ENCODE results near the gene ZMPSTE24. TPM values are rescaled to one million over a fixed set of nuclear protein-coding genes. Genes with fewer than 3 reads are reported as not detected.

ZMPSTE24 gene
- total RNA-seq, 1 experiment from 2014 or later, result 65.4 TPM

DNA sequence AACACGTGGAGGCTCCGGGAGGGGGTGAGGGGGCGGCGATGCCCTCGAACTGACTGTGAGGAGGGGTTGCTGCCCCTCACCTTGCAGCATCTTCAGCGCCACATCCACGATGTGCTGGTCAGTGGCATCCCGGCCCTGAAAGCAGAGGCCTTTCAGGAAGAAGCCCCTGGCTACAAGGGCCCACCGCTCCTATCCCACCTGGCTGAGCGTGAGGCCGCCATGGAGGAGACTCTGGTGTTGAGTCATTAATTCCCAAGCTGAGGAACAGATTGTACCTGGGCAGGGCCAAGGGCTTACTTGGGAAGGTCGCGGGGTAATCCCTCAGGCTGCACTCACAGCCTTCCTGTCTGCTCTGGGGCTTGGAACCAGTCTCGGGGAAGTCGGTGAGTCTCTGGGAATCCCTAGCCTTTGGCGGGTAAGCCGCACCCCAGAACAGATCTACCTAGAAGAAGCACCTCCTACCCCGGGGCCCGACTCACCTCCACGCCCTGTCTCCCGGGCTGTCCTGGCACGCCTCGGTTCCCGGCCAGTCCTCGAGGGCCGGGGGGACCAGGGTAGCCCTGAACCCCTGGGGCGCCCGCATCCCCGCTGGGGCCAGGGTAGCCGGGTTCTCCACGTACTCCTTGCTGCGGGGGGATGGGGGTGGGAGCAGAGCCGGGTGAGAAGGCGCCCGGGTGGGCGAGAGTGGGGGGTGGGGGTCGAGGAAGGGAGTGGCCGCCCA, 45.2 kb downstream of the ZMPSTE24 start:
- TF ChIP-seq SIN3A (IDR thresholded peaks at IDR 0.05; ENCODE audit: borderline replicate concordance, insufficient read depth, low read depth, low read length) (no peak), POLR2AphosphoS5 (IDR thresholded peaks at IDR 0.05; ENCODE audit: low read depth, low read length) (no peak)
- no peak overlapping the region for H3K4me3 ChIP-seq (ENCODE audit: low read depth in 2 of 2, low read length in 2 of 2)
- intact Hi-C loops (cut with micrococcal nuclease; ENCODE audit: unreplicated experiment) (no loop called here), in situ Hi-C loops (cut with HindIII; ENCODE audit: low pct_unique_long_range_greater_than_20kb, low sequenced_read_pairs) (no loop called here)
- no TSS peak for BruUV-seq (replicated peaks)
- no peak for DNase-seq (ENCODE audit: low read depth, low spot score)
- no peaks in the 10 kb centered on the region for H3K36me3 ChIP-seq (ENCODE audit: control insufficient read depth, insufficient read depth, low read length)
- POLR2A ChIA-PET, result no interaction called here
- ATAC-seq, result no peak
- CTCF ChIA-PET, result no interaction called here
- H3K27me3 ChIP-seq (ENCODE audit: control insufficient read depth, insufficient read depth, low read length), result no peaks in the 10 kb centered on the region
- H3K9me3 ChIP-seq (ENCODE audit: control insufficient read depth, insufficient read depth, low read depth, low read length), result no peaks in the 10 kb centered on the region
- H3K4me1 ChIP-seq (ENCODE audit: control insufficient read depth, insufficient read depth, low read length), result no peaks in the 10 kb centered on the region
- no peak overlapping the region for H3K27ac ChIP-seq (ENCODE audit: low read length)

DNA sequence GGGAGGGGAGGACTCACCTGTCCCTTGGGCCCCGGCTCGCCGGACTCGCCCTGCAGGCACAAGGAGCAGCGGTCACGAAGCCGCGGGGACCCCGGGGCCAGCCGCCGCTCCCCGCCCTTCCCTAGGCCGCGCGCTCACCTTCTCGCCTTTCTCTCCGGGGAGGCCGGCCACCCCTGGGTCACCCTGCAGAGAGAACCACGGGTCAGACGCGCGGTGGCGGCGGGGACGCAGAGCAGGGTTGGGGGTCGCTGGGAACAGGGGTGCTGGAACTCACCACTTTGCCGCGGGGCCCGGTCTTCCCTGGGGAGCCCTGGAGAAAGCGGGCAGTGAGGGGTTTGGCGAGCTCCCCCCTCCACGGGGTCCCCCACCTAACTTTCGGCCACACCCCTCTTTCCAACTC, 45.8 kb downstream of the ZMPSTE24 start:
- H3K36me3 ChIP-seq (ENCODE audit: control insufficient read depth, insufficient read depth, low read length), result no peaks in the 10 kb centered on the region
- DNase-seq (ENCODE audit: low read depth, low spot score), result no peak
- POLR2A ChIA-PET, result no interaction called here
- TF ChIP-seq SIN3A (IDR thresholded peaks at IDR 0.05; ENCODE audit: borderline replicate concordance, insufficient read depth, low read depth, low read length), result no peak
- no peak for TF ChIP-seq TCF7L2 (IDR thresholded peaks at IDR 0.05; ENCODE audit: low read depth, low read length)
- no peak for TF ChIP-seq POLR2AphosphoS5 (IDR thresholded peaks at IDR 0.05; ENCODE audit: low read depth, low read length)
- TF ChIP-seq, protein P1, sequence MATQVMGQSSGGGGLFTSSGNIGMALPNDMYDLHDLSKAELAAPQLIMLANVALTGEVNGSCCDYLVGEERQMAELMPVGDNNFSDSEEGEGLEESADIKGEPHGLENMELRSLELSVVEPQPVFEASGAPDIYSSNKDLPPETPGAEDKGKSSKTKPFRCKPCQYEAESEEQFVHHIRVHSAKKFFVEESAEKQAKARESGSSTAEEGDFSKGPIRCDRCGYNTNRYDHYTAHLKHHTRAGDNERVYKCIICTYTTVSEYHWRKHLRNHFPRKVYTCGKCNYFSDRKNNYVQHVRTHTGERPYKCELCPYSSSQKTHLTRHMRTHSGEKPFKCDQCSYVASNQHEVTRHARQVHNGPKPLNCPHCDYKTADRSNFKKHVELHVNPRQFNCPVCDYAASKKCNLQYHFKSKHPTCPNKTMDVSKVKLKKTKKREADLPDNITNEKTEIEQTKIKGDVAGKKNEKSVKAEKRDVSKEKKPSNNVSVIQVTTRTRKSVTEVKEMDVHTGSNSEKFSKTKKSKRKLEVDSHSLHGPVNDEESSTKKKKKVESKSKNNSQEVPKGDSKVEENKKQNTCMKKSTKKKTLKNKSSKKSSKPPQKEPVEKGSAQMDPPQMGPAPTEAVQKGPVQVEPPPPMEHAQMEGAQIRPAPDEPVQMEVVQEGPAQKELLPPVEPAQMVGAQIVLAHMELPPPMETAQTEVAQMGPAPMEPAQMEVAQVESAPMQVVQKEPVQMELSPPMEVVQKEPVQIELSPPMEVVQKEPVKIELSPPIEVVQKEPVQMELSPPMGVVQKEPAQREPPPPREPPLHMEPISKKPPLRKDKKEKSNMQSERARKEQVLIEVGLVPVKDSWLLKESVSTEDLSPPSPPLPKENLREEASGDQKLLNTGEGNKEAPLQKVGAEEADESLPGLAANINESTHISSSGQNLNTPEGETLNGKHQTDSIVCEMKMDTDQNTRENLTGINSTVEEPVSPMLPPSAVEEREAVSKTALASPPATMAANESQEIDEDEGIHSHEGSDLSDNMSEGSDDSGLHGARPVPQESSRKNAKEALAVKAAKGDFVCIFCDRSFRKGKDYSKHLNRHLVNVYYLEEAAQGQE (IDR thresholded peaks at IDR 0.05; ENCODE audit: insufficient read depth in 1 of 2, low read depth in 2 of 2, low read length in 1 of 2), result no peak
- TF ChIP-seq, protein P2, sequence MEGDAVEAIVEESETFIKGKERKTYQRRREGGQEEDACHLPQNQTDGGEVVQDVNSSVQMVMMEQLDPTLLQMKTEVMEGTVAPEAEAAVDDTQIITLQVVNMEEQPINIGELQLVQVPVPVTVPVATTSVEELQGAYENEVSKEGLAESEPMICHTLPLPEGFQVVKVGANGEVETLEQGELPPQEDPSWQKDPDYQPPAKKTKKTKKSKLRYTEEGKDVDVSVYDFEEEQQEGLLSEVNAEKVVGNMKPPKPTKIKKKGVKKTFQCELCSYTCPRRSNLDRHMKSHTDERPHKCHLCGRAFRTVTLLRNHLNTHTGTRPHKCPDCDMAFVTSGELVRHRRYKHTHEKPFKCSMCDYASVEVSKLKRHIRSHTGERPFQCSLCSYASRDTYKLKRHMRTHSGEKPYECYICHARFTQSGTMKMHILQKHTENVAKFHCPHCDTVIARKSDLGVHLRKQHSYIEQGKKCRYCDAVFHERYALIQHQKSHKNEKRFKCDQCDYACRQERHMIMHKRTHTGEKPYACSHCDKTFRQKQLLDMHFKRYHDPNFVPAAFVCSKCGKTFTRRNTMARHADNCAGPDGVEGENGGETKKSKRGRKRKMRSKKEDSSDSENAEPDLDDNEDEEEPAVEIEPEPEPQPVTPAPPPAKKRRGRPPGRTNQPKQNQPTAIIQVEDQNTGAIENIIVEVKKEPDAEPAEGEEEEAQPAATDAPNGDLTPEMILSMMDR (IDR thresholded peaks at IDR 0.05), result no peak
- no peak overlapping the region for H3K4me3 ChIP-seq (ENCODE audit: low read depth in 2 of 2, low read length in 2 of 2)
- intact Hi-C loops (cut with micrococcal nuclease; ENCODE audit: unreplicated experiment) (no loop called here), in situ Hi-C loops (cut with HindIII; ENCODE audit: low pct_unique_long_range_greater_than_20kb, low sequenced_read_pairs) (no loop called here)
- ATAC-seq, result no peak
- H3K27me3 ChIP-seq (ENCODE audit: control insufficient read depth, insufficient read depth, low read length), result no peaks in the 10 kb centered on the region
- H3K27ac ChIP-seq (ENCODE audit: low read length), result no peak overlapping the region
- BruUV-seq (replicated peaks), result no TSS peak
- CTCF ChIA-PET, result no interaction called here
- H3K4me1 ChIP-seq (ENCODE audit: control insufficient read depth, insufficient read depth, low read length), result no peaks in the 10 kb centered on the region
- H3K9me3 ChIP-seq (ENCODE audit: control insufficient read depth, insufficient read depth, low read depth, low read length), result no peaks in the 10 kb centered on the region

DNA sequence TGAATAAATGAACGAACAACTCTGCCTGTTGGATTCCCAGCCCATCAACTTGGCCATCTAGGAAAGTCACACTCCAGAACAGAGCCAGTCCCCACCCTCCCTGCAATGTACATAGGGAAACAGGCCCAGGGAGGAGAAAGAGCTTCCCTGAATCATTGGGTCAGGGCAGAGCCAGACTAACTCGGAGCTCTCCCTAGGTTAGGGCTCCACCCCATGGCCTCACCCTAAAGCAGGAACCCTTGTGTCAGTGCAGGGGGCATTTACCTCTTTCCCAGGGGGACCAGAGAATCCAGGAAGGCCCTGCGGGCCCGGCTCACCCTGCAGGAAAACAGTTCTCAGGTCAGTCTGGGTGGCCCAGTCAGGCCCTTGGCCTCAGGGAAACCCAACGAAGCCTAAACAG, 47.4 kb downstream of the ZMPSTE24 start:
- Histone ChIP-seq H3K27me3 (ENCODE audit: control insufficient read depth, insufficient read depth, low read length) (no peaks in the 10 kb centered on the region), H3K4me3 (ENCODE audit: low read depth in 2 of 2, low read length in 2 of 2) (no peak overlapping the region), H3K36me3 (ENCODE audit: control insufficient read depth, insufficient read depth, low read length) (no peaks in the 10 kb centered on the region), H3K27ac (ENCODE audit: low read length) (no peak overlapping the region), H3K9me3 (ENCODE audit: control insufficient read depth, insufficient read depth, low read depth, low read length) (no peaks in the 10 kb centered on the region), H3K4me1 (ENCODE audit: control insufficient read depth, insufficient read depth, low read length) (no peaks in the 10 kb centered on the region)
- intact Hi-C loops (cut with micrococcal nuclease; ENCODE audit: unreplicated experiment) (no loop called here), in situ Hi-C loops (cut with HindIII; ENCODE audit: low pct_unique_long_range_greater_than_20kb, low sequenced_read_pairs) (no loop called here)
- DNase-seq (ENCODE audit: low read depth, low spot score) (no peak), ATAC-seq (peak; percentile 54; the same call in 1 of the 2 replicates)
- ChIA-PET POLR2A (no interaction called here), CTCF (interaction anchor here (0.6 to 1.3 kb wide), 3 partner anchors 11 to 162 kb away, joined by 3 to 8 read pairs (median 3); partner anchors contain the start of gene COL9A2)
- TF ChIP-seq, protein P1 (IDR thresholded peaks at IDR 0.05; ENCODE audit: insufficient read depth in 1 of 2, low read depth in 2 of 2, low read length in 1 of 2), result no peak
- TF ChIP-seq, protein P2 (IDR thresholded peaks at IDR 0.05), result no peak
- TF ChIP-seq POLR2AphosphoS5 (IDR thresholded peaks at IDR 0.05; ENCODE audit: low read depth, low read length) (no peak), TCF7L2 (IDR thresholded peaks at IDR 0.05; ENCODE audit: low read depth, low read length) (no peak), SIN3A (IDR thresholded peaks at IDR 0.05; ENCODE audit: borderline replicate concordance, insufficient read depth, low read depth, low read length) (no peak)
- BruUV-seq (replicated peaks), result no TSS peak
